ENCODE data around the gene MYO16.

GRCh38 chr13:108860418-108860817 is 231.0 kb downstream of the MYO16 start:
- TF ChIP-seq POLR2AphosphoS5 (IDR thresholded peaks at IDR 0.05) = no peak
- no peak for TF ChIP-seq CTCF (IDR thresholded peaks at IDR 0.05; ENCODE audit: poor library complexity, severe bottlenecking)
- no peak for TF ChIP-seq EP300 (conservative IDR thresholded peaks at IDR 0.05; ENCODE audit: poor library complexity, severe bottlenecking)

Data from neural cell (in vitro differentiated cells).